Tibial nerve (tissue), 4 donors: ENCODE measurements around the gene PLA2G1B. TPM values are rescaled to one million over a fixed set of nuclear protein-coding genes. Genes with fewer than 3 reads are reported as not detected.
A peak's percentile ranks its signal among the peaks of the same experiment; 100 is the strongest.

Experiments used
- DNase-seq, 2 donors: peaks; one replicate each; pipeline ENCODE4 v3.0.0-alpha.2; 2019; ENCODE audit warnings: low spot score in 2 of 2
- H3K27ac ChIP-seq, 4 donors: fragments of 200-600 bp; sonication (generic) in 3 of 4; one replicate each; pipeline ENCODE4 v1.5.1; 2017 to 2019; ENCODE audit warnings: mild to moderate bottlenecking in 1 of 4
- H3K27me3 ChIP-seq, 2 donors: fragments of 200-600 bp; sonication (generic) in 1 of 2; one replicate each; pipeline versions ENCODE4 v1.5.1 to v1.6.0; 2017 to 2019
- H3K36me3 ChIP-seq, 3 donors: fragments of 200-600 bp; sonication (generic); one replicate each; pipeline ENCODE4 v1.5.1; 2018 to 2019
- H3K4me1 ChIP-seq, 4 donors: fragments of 200-600 bp; sonication (generic) in 3 of 4; one replicate each; pipeline ENCODE4 v1.5.1; 2017 to 2019
- H3K4me3 ChIP-seq, 4 donors: fragments of 200-600 bp; sonication (generic) in 3 of 4; one replicate each; pipeline ENCODE4 v1.5.1; 2017 to 2019; ENCODE audit warnings: mild to moderate bottlenecking in 1 of 4, moderate library complexity in 1 of 4
- H3K9me3 ChIP-seq, 4 donors: fragments of 200-600 bp; sonication (generic) in 3 of 4; one replicate each; pipeline ENCODE4 v1.5.1; 2017 to 2019
- CTCF ChIP-seq, 5 experiments: fragments of 200-600 bp in 3 of 5; fragments of 450-650 bp in 2 of 5; sonication (generic) in 3 of 5; IDR thresholded peaks; one replicate each; pipeline ENCODE4 v1.5.1; 2016 to 2019; ENCODE audit warnings: antibody characterized with exemption in 5 of 5, mild to moderate bottlenecking in 3 of 5, moderate library complexity in 2 of 5
- EP300 ChIP-seq, 2 donors: sonication (generic); formaldehyde crosslinking; IDR thresholded peaks; one replicate each; pipeline ENCODE4 v1.6.1; 2017; ENCODE audit warnings: antibody characterized with exemption in 2 of 2, mild to moderate bottlenecking in 1 of 2
- POLR2A ChIP-seq, 2 donors: fragments of 450-650 bp; IDR thresholded peaks; one replicate each; pipeline ENCODE4 v1.6.1; 2017; ENCODE audit warnings: antibody characterized with exemption in 2 of 2, mild to moderate bottlenecking in 2 of 2, moderate library complexity in 2 of 2
- WGBS, 2 donors: methylation state at CpG; one replicate each; pipeline ENCODE4 v1.1.5; 2018; 5-methylcytosine and 5-hydroxymethylcytosine counted together
- total RNA-seq, 4 donors: library from RNA; depleted of rRNA; stranded (reverse); fragments of >200 nt; gene quantifications; one replicate each; pipeline ENCODE4 v1.1.0, GENCODE V29; 2016

PLA2G1B gene
- total RNA-seq, 4 donors from 2014 or later, result 11.4 TPM; not detected in 3

GRCh38 chr12:120324841-120325417 is 2.6 kb downstream of the PLA2G1B start:
- Histone ChIP-seq H3K36me3 (no peaks in the 10 kb centered on the region), H3K9me3 (no peaks in the 10 kb centered on the region), H3K4me1 (peaks cover 0 to 7% (median 4%) of the 10 kb centered on the region in 4 donors), H3K27ac (no peak overlapping the region), H3K4me3 (no peak overlapping the region), H3K27me3 (no peaks in the 10 kb centered on the region)
- 61 to 62% methylated on average over 9 of the region's 9 CpGs for WGBS, 2 donors
- no peak for TF ChIP-seq POLR2A (IDR thresholded peaks at IDR 0.05)
- no peak for TF ChIP-seq CTCF (IDR thresholded peaks at IDR 0.05)
- TF ChIP-seq EP300 (IDR thresholded peaks at IDR 0.05), result no peak
- DNase-seq, result no peak

GRCh38 chr12:120323772-120324171 is 3.8 kb downstream of the PLA2G1B start:
- no peak overlapping the region for H3K4me3 ChIP-seq
- DNase-seq, result no peak
- no peaks in the 10 kb centered on the region for H3K27me3 ChIP-seq
- H3K4me1 ChIP-seq, result peaks cover 0 to 7% (median 4%) of the 10 kb centered on the region in 4 donors
- no peak for TF ChIP-seq POLR2A (IDR thresholded peaks at IDR 0.05)
- TF ChIP-seq CTCF (IDR thresholded peaks at IDR 0.05), result no peak
- TF ChIP-seq EP300 (IDR thresholded peaks at IDR 0.05), result no peak
- H3K27ac ChIP-seq, result no peak overlapping the region
- H3K36me3 ChIP-seq, result no peaks in the 10 kb centered on the region
- 82 to 83% methylated on average over 2 of the region's 2 CpGs for WGBS, 2 donors
- no peaks in the 10 kb centered on the region for H3K9me3 ChIP-seq

GRCh38 chr12:120321382-120322202 is 6.0 kb downstream of the PLA2G1B start:
- H3K4me3 ChIP-seq, result no peak overlapping the region
- H3K9me3 ChIP-seq, result no peaks in the 10 kb centered on the region
- TF ChIP-seq EP300 (IDR thresholded peaks at IDR 0.05), result no peak
- TF ChIP-seq CTCF (IDR thresholded peaks at IDR 0.05), result no peak
- TF ChIP-seq POLR2A (IDR thresholded peaks at IDR 0.05), result no peak
- H3K36me3 ChIP-seq, result no peaks in the 10 kb centered on the region
- no peak for DNase-seq
- no peaks in the 10 kb centered on the region for H3K27me3 ChIP-seq
- no peak overlapping the region for H3K27ac ChIP-seq
- H3K4me1 ChIP-seq, result peaks cover 0 to 21% (median 9%) of the 10 kb centered on the region in 4 donors
- WGBS, 2 donors, result 75 to 78% methylated on average over 13 of the region's 13 CpGs

GRCh38 chr12:120317224-120318105 is 10.1 kb downstream of the PLA2G1B start:
- H3K27ac ChIP-seq, result peak overlapping the region; percentile 38 to 88 (median 83)
- H3K4me3 ChIP-seq, result peak overlapping the region; percentile 43 to 75 (median 66)
- H3K36me3 ChIP-seq, result no peaks in the 10 kb centered on the region
- peaks cover 0 to 20% (median 6%) of the 10 kb centered on the region in 4 donors for H3K4me1 ChIP-seq
- no peaks in the 10 kb centered on the region for H3K27me3 ChIP-seq
- no peaks in the 10 kb centered on the region for H3K9me3 ChIP-seq
- peak; percentile 99 to 100 for DNase-seq
- 1% methylated on average over 41 to 42 of the region's 42 CpGs for WGBS, 2 donors
- TF ChIP-seq POLR2A (IDR thresholded peaks at IDR 0.05) (peak; percentile 69 to 85), CTCF (IDR thresholded peaks at IDR 0.05) (peak; percentile 50 to 81 (median 80)), EP300 (IDR thresholded peaks at IDR 0.05) (peak; percentile 70 to 92)
